PFSK-1 (cell line): ENCODE results near the gene TMEM218.

ENCODE experiments used
- FOXP2 ChIP-seq: optimal IDR thresholded peaks from 2 replicates; pipeline ENCODE3; 2011; ENCODE audit warnings: borderline replicate concordance, control low read depth, inconsistent platforms; ENCODE audit not compliant: insufficient read depth; ENCODE audit errors: extremely low read length, extremely low read depth
- POLR2AphosphoS5 ChIP-seq: IDR thresholded peaks from 2 replicates; pipeline ENCODE4 v1.6.1; 2012; ENCODE audit warnings: low read depth, mild to moderate bottlenecking, control low read depth, low read length, moderate library complexity
- SIN3A ChIP-seq: IDR thresholded peaks from 2 replicates; pipeline ENCODE4 v1.6.1; 2012; ENCODE audit warnings: mild to moderate bottlenecking, low read length, moderate library complexity, borderline replicate concordance; ENCODE audit not compliant: insufficient read depth
- TAF1 ChIP-seq: IDR thresholded peaks from 2 replicates; pipeline ENCODE4 v1.6.1; 2012; ENCODE audit warnings: low read length, control low read depth, borderline replicate concordance; ENCODE audit not compliant: insufficient read depth
- TF ChIP-seq, protein P1 (sequence below), 2 experiments: IDR thresholded peaks; 2 replicates each; pipeline versions ENCODE4 v1.6.1 to v1.8.0; 2011 to 2012; ENCODE audit warnings: low read depth in 2 of 2, low read length in 2 of 2, control low read depth in 1 of 2, inconsistent platforms in 1 of 2, mild to moderate bottlenecking in 1 of 2, moderate library complexity in 1 of 2; ENCODE audit not compliant: insufficient read depth in 1 of 2

The TMEM218 gene

DNA sequence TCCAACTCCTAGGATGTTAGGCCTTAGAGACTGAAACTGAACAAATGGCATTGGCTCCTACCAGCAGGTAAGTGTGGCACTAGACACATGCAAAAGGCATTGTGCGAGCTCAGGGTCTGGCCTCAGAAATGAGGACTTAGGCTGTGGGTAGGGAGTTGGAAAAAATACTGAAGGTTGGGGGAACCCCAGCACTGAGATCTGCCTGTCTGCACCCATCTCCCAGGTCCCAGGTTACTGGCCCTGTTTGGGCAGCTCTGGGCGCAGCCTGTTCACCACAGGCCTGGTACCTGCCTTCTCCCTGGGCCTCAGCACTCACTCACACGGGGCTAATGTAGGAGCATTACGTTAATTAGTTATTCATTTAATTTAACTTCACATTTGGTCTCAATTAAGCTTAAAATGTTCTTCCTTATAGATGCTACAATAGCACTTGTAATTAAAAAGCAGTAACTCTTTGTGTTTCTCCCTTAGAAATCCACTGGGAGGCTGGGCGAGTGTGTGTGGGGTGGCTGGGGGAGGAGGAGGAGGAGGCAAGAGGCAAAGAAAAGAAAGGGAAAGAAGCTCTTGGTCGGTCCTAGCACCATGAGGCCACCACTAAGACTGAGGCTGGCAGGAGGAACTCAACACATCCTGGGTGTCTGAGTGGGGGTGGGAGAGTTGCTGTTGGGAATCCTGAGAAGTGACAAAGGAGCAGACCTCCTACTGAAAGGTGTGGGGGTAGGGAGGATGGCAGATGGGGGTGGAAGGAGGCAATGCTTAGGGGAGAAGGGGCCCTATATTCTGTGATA, 19.4 kb downstream of the TMEM218 start:
- no peak for TF ChIP-seq POLR2AphosphoS5
- TF ChIP-seq FOXP2: no peak
- TF ChIP-seq TAF1: no peak
- TF ChIP-seq SIN3A: no peak
- TF ChIP-seq, protein P1, sequence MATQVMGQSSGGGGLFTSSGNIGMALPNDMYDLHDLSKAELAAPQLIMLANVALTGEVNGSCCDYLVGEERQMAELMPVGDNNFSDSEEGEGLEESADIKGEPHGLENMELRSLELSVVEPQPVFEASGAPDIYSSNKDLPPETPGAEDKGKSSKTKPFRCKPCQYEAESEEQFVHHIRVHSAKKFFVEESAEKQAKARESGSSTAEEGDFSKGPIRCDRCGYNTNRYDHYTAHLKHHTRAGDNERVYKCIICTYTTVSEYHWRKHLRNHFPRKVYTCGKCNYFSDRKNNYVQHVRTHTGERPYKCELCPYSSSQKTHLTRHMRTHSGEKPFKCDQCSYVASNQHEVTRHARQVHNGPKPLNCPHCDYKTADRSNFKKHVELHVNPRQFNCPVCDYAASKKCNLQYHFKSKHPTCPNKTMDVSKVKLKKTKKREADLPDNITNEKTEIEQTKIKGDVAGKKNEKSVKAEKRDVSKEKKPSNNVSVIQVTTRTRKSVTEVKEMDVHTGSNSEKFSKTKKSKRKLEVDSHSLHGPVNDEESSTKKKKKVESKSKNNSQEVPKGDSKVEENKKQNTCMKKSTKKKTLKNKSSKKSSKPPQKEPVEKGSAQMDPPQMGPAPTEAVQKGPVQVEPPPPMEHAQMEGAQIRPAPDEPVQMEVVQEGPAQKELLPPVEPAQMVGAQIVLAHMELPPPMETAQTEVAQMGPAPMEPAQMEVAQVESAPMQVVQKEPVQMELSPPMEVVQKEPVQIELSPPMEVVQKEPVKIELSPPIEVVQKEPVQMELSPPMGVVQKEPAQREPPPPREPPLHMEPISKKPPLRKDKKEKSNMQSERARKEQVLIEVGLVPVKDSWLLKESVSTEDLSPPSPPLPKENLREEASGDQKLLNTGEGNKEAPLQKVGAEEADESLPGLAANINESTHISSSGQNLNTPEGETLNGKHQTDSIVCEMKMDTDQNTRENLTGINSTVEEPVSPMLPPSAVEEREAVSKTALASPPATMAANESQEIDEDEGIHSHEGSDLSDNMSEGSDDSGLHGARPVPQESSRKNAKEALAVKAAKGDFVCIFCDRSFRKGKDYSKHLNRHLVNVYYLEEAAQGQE (IDR thresholded peaks at IDR 0.05; ENCODE audit: insufficient read depth in 1 of 2, low read depth in 2 of 2, low read length in 2 of 2): no peak

DNA sequence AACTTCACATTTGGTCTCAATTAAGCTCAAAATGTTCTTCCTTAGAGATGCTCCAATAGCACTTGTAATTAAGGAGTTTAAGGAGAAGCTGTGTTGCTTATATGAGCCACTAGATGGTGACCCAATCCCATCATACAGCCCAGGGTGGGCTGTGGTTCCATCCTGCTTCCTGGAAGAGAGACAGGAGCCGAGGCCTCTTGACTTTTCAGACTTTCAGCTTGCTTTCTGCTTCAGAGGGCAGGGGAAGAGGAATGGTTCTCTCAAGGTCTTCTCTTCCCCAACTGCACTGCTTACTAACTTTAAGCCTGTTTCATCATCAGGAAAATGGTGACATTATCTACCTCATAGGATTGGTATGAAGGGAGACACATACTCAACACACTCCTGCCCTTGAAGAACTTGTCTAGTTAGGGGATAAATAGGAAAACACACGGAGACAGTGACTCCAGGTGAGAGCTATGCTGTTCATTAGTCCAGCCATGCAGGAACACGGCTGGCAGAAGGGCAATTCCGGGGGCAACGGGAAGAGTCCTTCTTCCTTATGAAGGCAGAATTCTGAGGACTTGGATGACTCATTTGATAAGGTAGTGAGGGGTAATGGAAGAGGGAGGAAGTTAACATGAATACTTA, 20.1 kb downstream of the TMEM218 start:
- TF ChIP-seq, protein P1 (IDR thresholded peaks at IDR 0.05; ENCODE audit: insufficient read depth in 1 of 2, low read depth in 2 of 2, low read length in 2 of 2): no peak
- TF ChIP-seq TAF1 (no peak), POLR2AphosphoS5 (no peak), FOXP2 (no peak), SIN3A (no peak)

DNA sequence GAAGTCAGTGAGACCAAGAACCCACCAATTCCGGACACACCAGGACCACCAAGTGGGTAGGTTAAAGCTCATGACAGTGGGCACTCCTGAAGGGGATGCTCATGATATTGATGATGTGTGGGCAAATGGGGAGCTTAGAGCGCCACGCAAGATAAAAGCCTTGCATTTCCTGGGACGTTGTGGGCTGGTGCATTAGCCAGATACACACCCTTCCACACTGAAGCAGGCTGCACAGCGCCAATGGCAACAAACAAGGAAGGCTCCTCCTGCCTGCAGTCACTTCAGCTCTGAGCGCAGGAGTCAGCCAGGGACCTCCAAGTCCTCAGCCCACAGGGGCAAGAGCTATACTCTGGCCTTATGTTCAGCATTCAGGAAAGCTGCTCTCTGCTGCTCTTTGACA, 20.6 kb downstream of the TMEM218 start:
- TF ChIP-seq POLR2AphosphoS5 (no peak), FOXP2 (no peak), TAF1 (no peak), SIN3A (no peak)
- TF ChIP-seq, protein P1 (IDR thresholded peaks at IDR 0.05; ENCODE audit: insufficient read depth in 1 of 2, low read depth in 2 of 2, low read length in 2 of 2): no peak

DNA sequence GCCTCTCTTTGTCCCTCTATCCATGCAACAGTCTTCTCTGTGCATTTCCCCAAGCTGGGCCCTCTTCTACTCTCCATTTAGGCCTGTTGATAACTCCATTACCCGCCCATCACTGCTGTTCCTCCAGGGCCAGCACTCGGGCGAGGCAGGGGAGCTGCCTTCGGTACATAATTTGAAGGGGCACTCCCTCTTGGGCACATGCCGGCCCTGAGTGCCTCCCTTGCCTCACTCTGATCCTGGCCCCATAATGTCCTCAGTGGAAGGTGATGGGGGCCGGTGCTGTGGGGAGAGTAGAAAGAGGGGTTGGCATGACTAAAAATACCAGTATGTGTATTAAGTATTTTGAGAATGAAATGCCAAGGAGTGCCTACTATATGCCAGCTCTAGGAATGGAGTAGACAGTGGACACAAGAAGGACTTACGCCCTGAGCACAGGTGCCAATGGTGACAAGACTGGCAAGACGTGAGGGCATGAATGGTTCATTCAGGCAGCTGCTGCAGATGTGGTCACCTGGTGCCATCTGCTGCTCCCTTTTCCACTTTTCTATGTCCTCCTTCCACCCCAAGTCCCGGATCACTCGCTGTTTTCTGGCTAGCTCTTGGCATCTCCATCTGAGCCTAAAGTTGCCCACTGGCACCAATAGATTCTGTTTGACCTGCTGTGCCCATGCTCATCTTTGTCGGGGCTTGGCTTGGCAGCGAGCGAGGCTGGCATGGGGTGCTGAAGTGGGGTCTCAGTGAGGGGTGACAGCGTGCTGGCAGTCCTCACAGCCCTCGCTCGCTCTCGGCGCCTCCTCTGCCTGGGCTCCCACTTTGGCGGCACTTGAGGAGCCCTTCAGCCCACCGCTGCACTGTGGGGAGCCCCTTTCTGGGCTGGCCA, 22.6 kb downstream of the TMEM218 start:
- TF ChIP-seq POLR2AphosphoS5 (no peak), FOXP2 (no peak), TAF1 (no peak), SIN3A (no peak)
- TF ChIP-seq, protein P1 (IDR thresholded peaks at IDR 0.05; ENCODE audit: insufficient read depth in 1 of 2, low read depth in 2 of 2, low read length in 2 of 2): no peak
